ENCODE data around the gene CRIM1.
A peak's percentile ranks its signal among the peaks of the same experiment; 100 is the strongest.

CRIM1 gene

GRCh38 chr2:36336321-36336720, 19.3 kb upstream of the CRIM1 start:
- TF ChIP-seq CREB1 (IDR thresholded peaks at IDR 0.05; ENCODE audit: low read depth) (no peak), USF1 (IDR thresholded peaks at IDR 0.05) (no peak), MAX (IDR thresholded peaks at IDR 0.05) (no peak), EGR1 (IDR thresholded peaks at IDR 0.05) (no peak), TEAD4 (IDR thresholded peaks at IDR 0.05) (no peak), EP300 (IDR thresholded peaks at IDR 0.05; ENCODE audit: borderline replicate concordance) (no peak), FOXM1 (IDR thresholded peaks at IDR 0.05; ENCODE audit: borderline replicate concordance, low read depth) (no peak), YY1 (IDR thresholded peaks at IDR 0.05; ENCODE audit: low read depth) (no peak), NFIC (IDR thresholded peaks at IDR 0.05) (no peak), TCF12 (IDR thresholded peaks at IDR 0.05; ENCODE audit: low read depth) (no peak), TAF1 (IDR thresholded peaks at IDR 0.05; ENCODE audit: low read depth) (no peak), REST (IDR thresholded peaks at IDR 0.05; ENCODE audit: low read depth) (no peak)

- no peak for TF ChIP-seq CREB1 (IDR thresholded peaks at IDR 0.05; ENCODE audit: low read depth)
- no peak for TF ChIP-seq ZBTB7A (IDR thresholded peaks at IDR 0.05; ENCODE audit: low read depth)
- no peak for TF ChIP-seq TEAD4 (IDR thresholded peaks at IDR 0.05)
- no peak for TF ChIP-seq NFIC (IDR thresholded peaks at IDR 0.05)
- TF ChIP-seq YY1 (IDR thresholded peaks at IDR 0.05; ENCODE audit: low read depth), result no peak
- no peak for TF ChIP-seq EGR1 (IDR thresholded peaks at IDR 0.05)
- no peak for TF ChIP-seq USF1 (IDR thresholded peaks at IDR 0.05)
- no peak for TF ChIP-seq EP300 (IDR thresholded peaks at IDR 0.05; ENCODE audit: borderline replicate concordance)
- no peak for TF ChIP-seq REST (IDR thresholded peaks at IDR 0.05; ENCODE audit: low read depth)
- no peak for TF ChIP-seq TCF12 (IDR thresholded peaks at IDR 0.05; ENCODE audit: low read depth)
- no peak for TF ChIP-seq CEBPB (IDR thresholded peaks at IDR 0.05)
Observed at GRCh38 chr2:36337354-36337753, 18.2 kb upstream of the CRIM1 start.

- TF ChIP-seq MAX (IDR thresholded peaks at IDR 0.05), result no peak
- no peak for TF ChIP-seq TCF12 (IDR thresholded peaks at IDR 0.05; ENCODE audit: low read depth)
- no peak for TF ChIP-seq EP300 (IDR thresholded peaks at IDR 0.05; ENCODE audit: borderline replicate concordance)
- TF ChIP-seq CEBPB (IDR thresholded peaks at IDR 0.05), result no peak
- no peak for TF ChIP-seq TEAD4 (IDR thresholded peaks at IDR 0.05)
- TF ChIP-seq CREB1 (IDR thresholded peaks at IDR 0.05; ENCODE audit: low read depth), result no peak
- no peak for TF ChIP-seq TAF1 (IDR thresholded peaks at IDR 0.05; ENCODE audit: low read depth)
- no peak for TF ChIP-seq EGR1 (IDR thresholded peaks at IDR 0.05)
- no peak for TF ChIP-seq FOXM1 (IDR thresholded peaks at IDR 0.05; ENCODE audit: borderline replicate concordance, low read depth)
- no peak for TF ChIP-seq USF1 (IDR thresholded peaks at IDR 0.05)
- TF ChIP-seq RAD21 (IDR thresholded peaks at IDR 0.05; ENCODE audit: low read depth), result no peak
- TF ChIP-seq NFIC (IDR thresholded peaks at IDR 0.05), result no peak
- TF ChIP-seq REST (IDR thresholded peaks at IDR 0.05; ENCODE audit: low read depth), result no peak
- no peak for TF ChIP-seq YY1 (IDR thresholded peaks at IDR 0.05; ENCODE audit: low read depth)
Observed at GRCh38 chr2:36338124-36338826, 17.3 kb upstream of the CRIM1 start.

GRCh38 chr2:36338827-36339145, 16.8 kb upstream of the CRIM1 start:
- no peak for TF ChIP-seq CEBPB (IDR thresholded peaks at IDR 0.05)
- TF ChIP-seq EP300 (IDR thresholded peaks at IDR 0.05; ENCODE audit: borderline replicate concordance), result peak; percentile 62; the same call in 1 of the 2 replicates
- no peak for TF ChIP-seq USF1 (IDR thresholded peaks at IDR 0.05)
- no peak for TF ChIP-seq MAX (IDR thresholded peaks at IDR 0.05)
- TF ChIP-seq TEAD4 (IDR thresholded peaks at IDR 0.05), result peak; percentile 96
- no peak for TF ChIP-seq EGR1 (IDR thresholded peaks at IDR 0.05)
- TF ChIP-seq CREB1 (IDR thresholded peaks at IDR 0.05; ENCODE audit: low read depth), result no peak
- TF ChIP-seq FOXM1 (IDR thresholded peaks at IDR 0.05; ENCODE audit: borderline replicate concordance, low read depth), result no peak
